ENCODE measurements around the gene PIP4K2B.

Gene PIP4K2B

GRCh38 chr17:38719943-38720641 lies 79.3 kb downstream of the PIP4K2B start:
- H3K9me3 ChIP-seq (ENCODE audit: control insufficient read depth, low read length): no peaks in the 10 kb centered on the region
- DNase-seq: no peak
- no peak overlapping the region for H3K4me3 ChIP-seq (ENCODE audit: insufficient read depth, low read depth, low read length, poor library complexity, severe bottlenecking)
- no peak overlapping the region for H3K27ac ChIP-seq (ENCODE audit: insufficient read depth, low read length, poor library complexity, severe bottlenecking)
- H3K4me1 ChIP-seq (ENCODE audit: control insufficient read depth, insufficient read depth, low read length, poor library complexity, severe bottlenecking): peaks cover 8% of the 10 kb centered on the region
- H3K27me3 ChIP-seq (replicated peaks; ENCODE audit: control insufficient read depth, insufficient read depth, low read length, poor library complexity, severe bottlenecking): no peaks in the 10 kb centered on the region
- peaks cover 70% of the 10 kb centered on the region for H3K36me3 ChIP-seq (ENCODE audit: control insufficient read depth, insufficient read depth, low read length)

GRCh38 chr17:38719289-38719942 lies 79.9 kb downstream of the PIP4K2B start:
- no peak for DNase-seq
- H3K9me3 ChIP-seq (ENCODE audit: control insufficient read depth, low read length): no peaks in the 10 kb centered on the region
- H3K4me1 ChIP-seq (ENCODE audit: control insufficient read depth, insufficient read depth, low read length, poor library complexity, severe bottlenecking): peaks cover 1% of the 10 kb centered on the region
- peaks cover 70% of the 10 kb centered on the region for H3K36me3 ChIP-seq (ENCODE audit: control insufficient read depth, insufficient read depth, low read length)
- H3K27ac ChIP-seq (ENCODE audit: insufficient read depth, low read length, poor library complexity, severe bottlenecking): no peak overlapping the region
- H3K4me3 ChIP-seq (ENCODE audit: insufficient read depth, low read depth, low read length, poor library complexity, severe bottlenecking): no peak overlapping the region
- H3K27me3 ChIP-seq (replicated peaks; ENCODE audit: control insufficient read depth, insufficient read depth, low read length, poor library complexity, severe bottlenecking): no peaks in the 10 kb centered on the region

- Histone ChIP-seq H3K27me3 (replicated peaks; ENCODE audit: control insufficient read depth, insufficient read depth, low read length, poor library complexity, severe bottlenecking) (no peaks in the 10 kb centered on the region), H3K36me3 (ENCODE audit: control insufficient read depth, insufficient read depth, low read length) (peaks cover 85% of the 10 kb centered on the region), H3K4me1 (ENCODE audit: control insufficient read depth, insufficient read depth, low read length, poor library complexity, severe bottlenecking) (no peaks in the 10 kb centered on the region), H3K27ac (ENCODE audit: insufficient read depth, low read length, poor library complexity, severe bottlenecking) (no peak overlapping the region), H3K9me3 (ENCODE audit: control insufficient read depth, low read length) (no peaks in the 10 kb centered on the region), H3K4me3 (ENCODE audit: insufficient read depth, low read depth, low read length, poor library complexity, severe bottlenecking) (no peak overlapping the region)
- no peak for DNase-seq
Observed at GRCh38 chr17:38717139-38717745, 82.1 kb downstream of the PIP4K2B start.

GRCh38 chr17:38716368-38717005 lies 82.9 kb downstream of the PIP4K2B start:
- no peak overlapping the region for H3K4me3 ChIP-seq (ENCODE audit: insufficient read depth, low read depth, low read length, poor library complexity, severe bottlenecking)
- H3K27ac ChIP-seq (ENCODE audit: insufficient read depth, low read length, poor library complexity, severe bottlenecking): no peak overlapping the region
- no peaks in the 10 kb centered on the region for H3K27me3 ChIP-seq (replicated peaks; ENCODE audit: control insufficient read depth, insufficient read depth, low read length, poor library complexity, severe bottlenecking)
- no peak for DNase-seq
- peaks cover 85% of the 10 kb centered on the region for H3K36me3 ChIP-seq (ENCODE audit: control insufficient read depth, insufficient read depth, low read length)
- no peaks in the 10 kb centered on the region for H3K9me3 ChIP-seq (ENCODE audit: control insufficient read depth, low read length)
- no peaks in the 10 kb centered on the region for H3K4me1 ChIP-seq (ENCODE audit: control insufficient read depth, insufficient read depth, low read length, poor library complexity, severe bottlenecking)
